ENCODE results near the gene DPP3.

DPP3 gene

GRCh38 chr11:66464916-66465315, 15.3 kb upstream of the DPP3 start:
- Histone ChIP-seq H3K27me3 (no peaks in the 10 kb centered on the region), H3K9me3 (no peaks in the 10 kb centered on the region; the same call in 1 of the 2 replicates), H3K4me1 (no peaks in the 10 kb centered on the region; the same call in 1 of the 2 replicates), H3K4me3 (ENCODE audit: low read depth, low read length) (no peak overlapping the region), H3K36me3 (no peaks in the 10 kb centered on the region)
- no peak for TF ChIP-seq CTCF (IDR thresholded peaks at IDR 0.05; ENCODE audit: low read depth, low read length)
- DNase-seq, result no peak

- 0 out of 2 replicates have a peak overlapping the region, but pooled peaks have one; percentile 66 for H3K4me3 ChIP-seq (ENCODE audit: low read depth, low read length)
- TF ChIP-seq CTCF (IDR thresholded peaks at IDR 0.05; ENCODE audit: low read depth, low read length), result no peak
These were observed 14.6 kb upstream of the DPP3 start for GRCh38 chr11:66465373-66466224.

GRCh38 chr11:66466225-66467033, 13.8 kb upstream of the DPP3 start, which contains the start of gene PELI3:
Gene PELI3 (plus strand): TSS chr11:66466905. CDS start chr11:66468129, 1,224 bp downstream.
- DNase-seq, result peak; percentile 96
- no peaks in the 10 kb centered on the region; the same call in 1 of the 2 replicates for H3K4me1 ChIP-seq
- H3K4me3 ChIP-seq (ENCODE audit: low read depth, low read length), result peak within 1 kb of the TSS; percentile 67
- no peaks in the 10 kb centered on the region; the same call in 1 of the 2 replicates for H3K9me3 ChIP-seq
- H3K36me3 ChIP-seq, result no peaks in the 10 kb centered on the region
- no peak for TF ChIP-seq CTCF (IDR thresholded peaks at IDR 0.05; ENCODE audit: low read depth, low read length)
- H3K27me3 ChIP-seq, result no peaks in the 10 kb centered on the region

More at GRCh38 chr11:66465373-66466224, 14.6 kb upstream of the DPP3 start:
- Histone ChIP-seq H3K36me3 (no peaks in the 10 kb centered on the region), H3K4me1 (no peaks in the 10 kb centered on the region; the same call in 1 of the 2 replicates), H3K9me3 (no peaks in the 10 kb centered on the region; the same call in 1 of the 2 replicates), H3K27me3 (no peaks in the 10 kb centered on the region)
- DNase-seq, result no peak

GRCh38 chr11:66467034-66467659, 13.1 kb upstream of the DPP3 start:
- H3K27me3 ChIP-seq, result no peaks in the 10 kb centered on the region
- no peaks in the 10 kb centered on the region for H3K36me3 ChIP-seq
- no peak for DNase-seq
- H3K4me3 ChIP-seq (ENCODE audit: low read depth, low read length), result peak overlapping the region; percentile 67
- no peaks in the 10 kb centered on the region for H3K9me3 ChIP-seq
- no peak for TF ChIP-seq CTCF (IDR thresholded peaks at IDR 0.05; ENCODE audit: low read depth, low read length)
- H3K4me1 ChIP-seq, result no peaks in the 10 kb centered on the region; the same call in 1 of the 2 replicates

- no peak for DNase-seq
- TF ChIP-seq CTCF (IDR thresholded peaks at IDR 0.05; ENCODE audit: low read depth, low read length), result no peak
- H3K4me3 ChIP-seq (ENCODE audit: low read depth, low read length), result peak overlapping the region; percentile 67
- no peaks in the 10 kb centered on the region for H3K27me3 ChIP-seq
- H3K4me1 ChIP-seq, result no peaks in the 10 kb centered on the region; the same call in 1 of the 2 replicates
- H3K9me3 ChIP-seq, result no peaks in the 10 kb centered on the region
- H3K36me3 ChIP-seq, result no peaks in the 10 kb centered on the region; the same call in 1 of the 2 replicates
These were observed 12.5 kb upstream of the DPP3 start for GRCh38 chr11:66467756-66468155.

All from BE2C (cell line).